ENCODE measurements around the gene PTGER1. TPM values are rescaled to one million over a fixed set of nuclear protein-coding genes. Genes with fewer than 3 reads are reported as not detected.

Gene PTGER1
- total RNA-seq, 1 donor from 2014 or later: 0.34 TPM

- no peaks in the 10 kb centered on the region for H3K9me3 Mint-ChIP-seq (ENCODE audit: low read depth)
- peak within 1 kb of the TSS; percentile 91 for H3K4me3 Mint-ChIP-seq (ENCODE audit: low read depth)
- H3K4me1 Mint-ChIP-seq (ENCODE audit: low read depth): peaks cover 40% of the 10 kb centered on the region
- H3K36me3 Mint-ChIP-seq (ENCODE audit: insufficient read depth): peaks cover 20% of the 10 kb centered on the region
- H3K27me3 Mint-ChIP-seq: no peaks in the 10 kb centered on the region
- no peak for TF ChIP-seq CTCF (IDR thresholded peaks at IDR 0.05; ENCODE audit: unreplicated experiment)
- DNase-seq (ENCODE audit: low spot score, unreplicated experiment): peak; percentile 46
- peak within 1 kb of the TSS; percentile 98 for H3K27ac Mint-ChIP-seq
Measured at GRCh38 chr19:14517840-14518505, 42.8 kb upstream of the PTGER1 start, which contains the start of gene DNAJB1. Gene DNAJB1 (minus strand): TSS chr19:14518397. CDS start chr19:14518349, 48 bp downstream.

- Mint-ChIP-seq H3K4me1 (ENCODE audit: low read depth) (peaks cover 36% of the 10 kb centered on the region), H3K27ac (peak overlapping the region; percentile 85), H3K4me3 (ENCODE audit: low read depth) (peak overlapping the region; percentile 91), H3K9me3 (ENCODE audit: low read depth) (no peaks in the 10 kb centered on the region), H3K27me3 (no peaks in the 10 kb centered on the region), H3K36me3 (ENCODE audit: insufficient read depth) (peaks cover 20% of the 10 kb centered on the region)
- DNase-seq (ENCODE audit: low spot score, unreplicated experiment): no peak
- TF ChIP-seq CTCF (IDR thresholded peaks at IDR 0.05; ENCODE audit: unreplicated experiment): no peak
Measured at GRCh38 chr19:14517446-14517839, 42.3 kb upstream of the PTGER1 start.

- Mint-ChIP-seq H3K4me3 (ENCODE audit: low read depth) (peak overlapping the region; percentile 91), H3K9me3 (ENCODE audit: low read depth) (no peaks in the 10 kb centered on the region), H3K36me3 (ENCODE audit: insufficient read depth) (peaks cover 20% of the 10 kb centered on the region), H3K27me3 (no peaks in the 10 kb centered on the region), H3K4me1 (ENCODE audit: low read depth) (peaks cover 31% of the 10 kb centered on the region), H3K27ac (peak overlapping the region; percentile 85)
- no peak for DNase-seq (ENCODE audit: low spot score, unreplicated experiment)
- no peak for TF ChIP-seq CTCF (IDR thresholded peaks at IDR 0.05; ENCODE audit: unreplicated experiment)
Measured at GRCh38 chr19:14516746-14517438, 41.7 kb upstream of the PTGER1 start.

GRCh38 chr19:14516048-14516534 lies 40.9 kb upstream of the PTGER1 start:
- no peak for DNase-seq (ENCODE audit: low spot score, unreplicated experiment)
- Mint-ChIP-seq H3K27me3 (no peaks in the 10 kb centered on the region), H3K36me3 (ENCODE audit: insufficient read depth) (peaks cover 20% of the 10 kb centered on the region), H3K9me3 (ENCODE audit: low read depth) (no peaks in the 10 kb centered on the region), H3K4me3 (ENCODE audit: low read depth) (peak overlapping the region; percentile 91), H3K4me1 (ENCODE audit: low read depth) (peaks cover 31% of the 10 kb centered on the region), H3K27ac (peak overlapping the region; percentile 38)
- TF ChIP-seq CTCF (IDR thresholded peaks at IDR 0.05; ENCODE audit: unreplicated experiment): no peak

GRCh38 chr19:14515501-14516047 lies 40.4 kb upstream of the PTGER1 start:
- Mint-ChIP-seq H3K4me1 (ENCODE audit: low read depth) (peaks cover 32% of the 10 kb centered on the region), H3K36me3 (ENCODE audit: insufficient read depth) (peaks cover 20% of the 10 kb centered on the region), H3K27me3 (no peaks in the 10 kb centered on the region), H3K4me3 (ENCODE audit: low read depth) (peak overlapping the region; percentile 91), H3K27ac (peak overlapping the region; percentile 38), H3K9me3 (ENCODE audit: low read depth) (no peaks in the 10 kb centered on the region)
- no peak for DNase-seq (ENCODE audit: low spot score, unreplicated experiment)
- no peak for TF ChIP-seq CTCF (IDR thresholded peaks at IDR 0.05; ENCODE audit: unreplicated experiment)
